Liver (tissue), 9 donors: ENCODE results near the gene PAX5. TPM values are rescaled to one million over a fixed set of nuclear protein-coding genes. Genes with fewer than 3 reads are reported as not detected.

Experiments
- DNase-seq: peaks from one replicate; pipeline ENCODE4 v3.0.0-alpha.2; 2017; ENCODE audit warnings: low spot score
- H3K27ac ChIP-seq, 2 donors: one replicate each; pipeline ENCODE4 v1.7.0; 2013; ENCODE audit warnings: inconsistent platforms in 2 of 2, low read length in 2 of 2, control low read depth in 1 of 2, low read depth in 1 of 2, mild to moderate bottlenecking in 1 of 2
- H3K27me3 ChIP-seq, 4 donors: one replicate each; pipeline versions ENCODE4 v1.6.1 to v1.7.0; 2013; ENCODE audit warnings: low read length in 3 of 4, inconsistent platforms in 1 of 4, mild to moderate bottlenecking in 1 of 4, moderate library complexity in 1 of 4; ENCODE audit not compliant: control insufficient read depth in 4 of 4, insufficient read depth in 4 of 4
- H3K36me3 ChIP-seq, 4 donors: one replicate each; pipeline versions ENCODE4 v1.6.1 to v1.7.0; 2013; ENCODE audit warnings: low read length in 3 of 4, mild to moderate bottlenecking in 3 of 4, low read depth in 1 of 4, moderate library complexity in 1 of 4; ENCODE audit not compliant: control insufficient read depth in 4 of 4, insufficient read depth in 3 of 4
- H3K4me1 ChIP-seq, 4 donors: one replicate each; pipeline versions ENCODE4 v1.6.1 to v1.7.0; 2013; ENCODE audit warnings: low read length in 3 of 4, mild to moderate bottlenecking in 3 of 4, moderate library complexity in 1 of 4; ENCODE audit not compliant: control insufficient read depth in 4 of 4, insufficient read depth in 4 of 4
- H3K4me3 ChIP-seq, 3 donors: one replicate each; pipeline versions ENCODE4 v1.6.1 to v1.7.0; 2013; ENCODE audit warnings: low read length in 3 of 3, control low read depth in 1 of 3, low read depth in 1 of 3, mild to moderate bottlenecking in 1 of 3
- H3K9ac ChIP-seq, 2 donors: one replicate each; pipeline ENCODE4 v1.7.0; 2013; ENCODE audit warnings: low read length in 2 of 2, mild to moderate bottlenecking in 2 of 2, moderate library complexity in 2 of 2, control low read depth in 1 of 2, low read depth in 1 of 2
- H3K9me3 ChIP-seq, 4 donors: one replicate each; pipeline versions ENCODE4 v1.6.1 to v1.7.0; 2013; ENCODE audit warnings: low read length in 3 of 4; ENCODE audit not compliant: control insufficient read depth in 4 of 4
- CTCF ChIP-seq: fragments of 150-350 bp; IDR thresholded peaks from 2 replicates; pipeline ENCODE4 v1.5.1; 2017; ENCODE audit warnings: improper control_type of control experiment, low read depth, low read length; ENCODE audit not compliant: missing input control
- HNF4G ChIP-seq: IDR thresholded peaks from 2 replicates; pipeline ENCODE4 v1.6.1; 2016; ENCODE audit warnings: antibody characterized with exemption
- MAX ChIP-seq: IDR thresholded peaks from 2 replicates; pipeline ENCODE4 v1.6.1; 2016; ENCODE audit warnings: antibody characterized with exemption
- NR2F2 ChIP-seq: IDR thresholded peaks from 2 replicates; pipeline ENCODE4 v1.6.1; 2016; ENCODE audit warnings: antibody characterized with exemption
- RAD21 ChIP-seq, 2 donors: IDR thresholded peaks; 2 replicates each; pipeline ENCODE4 v1.6.1; 2016; ENCODE audit warnings: antibody characterized with exemption in 2 of 2, mild to moderate bottlenecking in 2 of 2
- REST ChIP-seq: IDR thresholded peaks from 2 replicates; pipeline ENCODE4 v1.6.1; 2016; ENCODE audit warnings: antibody characterized with exemption, mild to moderate bottlenecking
- SP1 ChIP-seq: IDR thresholded peaks from 2 replicates; pipeline ENCODE4 v1.6.1; 2018; ENCODE audit warnings: antibody characterized with exemption, mild to moderate bottlenecking
- WGBS: extraction: QIAGEN DNeasy Blood & Tissue Kit; methylation state at CpG from one replicate; pipeline ENCODE4 v1.1.7; 2013; 5-methylcytosine and 5-hydroxymethylcytosine counted together
- polyA plus RNA-seq, 2 donors: library from polyadenylated mRNA; stranded (reverse) in 1 of 2; unstranded in 1 of 2; fragments of 200-250 nt in 1 of 2; fragments of >200 nt in 1 of 2; fragmentation: Nextera tagmentation in 1 of 2; extraction: Ambion mirVana in 1 of 2; gene quantifications; one replicate each; pipeline versions ENCODE4 v1.2.1 to v1.2.3, GENCODE V29; 2013 to 2015
- total RNA-seq, 2 donors: library from RNA; depleted of rRNA; stranded (reverse); fragments of >200 nt; gene quantifications; one replicate each; pipeline ENCODE4 v1.2.3, GENCODE V29; 2014
- donor health status: healthy.
- donor health status: healthy.
- donor health status: healthy.
- donor health status: healthy.
- donor health status: healthy.

The PAX5 gene
- total and polyA plus RNA-seq, 4 donors: 0.05 to 2.7 (median 0.11) TPM

GRCh38 chr9:37028420-37029031 is 5.5 kb downstream of the PAX5 start:
- Histone ChIP-seq H3K4me3 (no peak overlapping the region), H3K9me3 (peaks cover 0 to 3% (median under 1%) of the 10 kb centered on the region in 4 donors), H3K36me3 (no peaks in the 10 kb centered on the region), H3K27me3 (peaks cover 8 to 60% (median 29%) of the 10 kb centered on the region in 4 donors), H3K4me1 (peaks cover 16 to 43% (median 32%) of the 10 kb centered on the region in 4 donors), H3K9ac (no peak overlapping the region), H3K27ac (no peak overlapping the region)
- no peak for TF ChIP-seq MAX
- TF ChIP-seq RAD21 (IDR thresholded peaks at IDR 0.05): no peak
- no peak for TF ChIP-seq CTCF
- TF ChIP-seq REST: no peak
- no peak for TF ChIP-seq NR2F2
- TF ChIP-seq SP1: no peak
- no peak for DNase-seq
- 16% methylated on average over 22 of the region's 22 CpGs for WGBS

- TF ChIP-seq HNF4G (no peak), SP1 (peak; percentile 25), REST (peak; percentile 99)
- H3K4me3 ChIP-seq: peak overlapping the region in 1 of 3 donors; percentile 22
- WGBS: 5% methylated on average over 58 of the region's 58 CpGs
- peaks cover 16 to 43% (median 32%) of the 10 kb centered on the region in 4 donors for H3K4me1 ChIP-seq
- DNase-seq: peak; percentile 85
- no peaks in the 10 kb centered on the region for H3K36me3 ChIP-seq
- no peak overlapping the region for H3K27ac ChIP-seq
- peaks cover 0 to 3% (median under 1%) of the 10 kb centered on the region in 4 donors for H3K9me3 ChIP-seq
- H3K9ac ChIP-seq: no peak overlapping the region
- peaks cover 8 to 61% (median 29%) of the 10 kb centered on the region in 4 donors for H3K27me3 ChIP-seq
These were observed 6.3 kb downstream of the PAX5 start for GRCh38 chr9:37027582-37028419.
